CD14-positive monocyte (primary cell): Measurements from ENCODE around the gene CAMTA1. TPM values are rescaled to one million over a fixed set of nuclear protein-coding genes. Genes with fewer than 3 reads are reported as not detected.

Experiments
- DNase-seq, 3 donors: peaks; one replicate each; pipeline ENCODE4 v3.0.0-alpha.2; 2011 to 2022
- H2AFZ ChIP-seq: 2 replicates; pipeline ENCODE4 v1.6.0; 2012; ENCODE audit warnings: mild to moderate bottlenecking, low read depth, low read length, inconsistent platforms; ENCODE audit not compliant: insufficient read depth, poor library complexity, severe bottlenecking
- H3K27ac ChIP-seq, 2 donors: 1 replicate in 1 of 2; 2 replicates in 1 of 2; pipeline ENCODE4 v1.5.1; 2012 to 2013; ENCODE audit warnings: low read length in 2 of 2, control low read depth in 1 of 2, inconsistent platforms in 1 of 2, low read depth in 1 of 2, mild to moderate bottlenecking in 1 of 2
- H3K27me3 ChIP-seq, 2 donors: one replicate each; pipeline versions ENCODE4 v1.6.0 to v1.6.1; 2011 to 2013; ENCODE audit warnings: low read length in 2 of 2; ENCODE audit not compliant: control insufficient read depth in 2 of 2, insufficient read depth in 2 of 2
- H3K36me3 ChIP-seq, 2 donors: replicated peaks in 1 of 2; 1 replicate in 1 of 2; 2 replicates in 1 of 2; pipeline versions ENCODE4 v1.5.1 to v1.6.1; 2012 to 2013; ENCODE audit warnings: low read length in 2 of 2, control low read depth in 1 of 2, inconsistent platforms in 1 of 2, mild to moderate bottlenecking in 1 of 2; ENCODE audit not compliant: insufficient read depth in 2 of 2, control insufficient read depth in 1 of 2
- H3K4me1 ChIP-seq, 2 donors: 1 replicate in 1 of 2; 2 replicates in 1 of 2; pipeline versions ENCODE4 v1.5.1 to v1.6.1; 2012 to 2013; ENCODE audit warnings: low read length in 2 of 2, control low read depth in 1 of 2, inconsistent platforms in 1 of 2, mild to moderate bottlenecking in 1 of 2, moderate library complexity in 1 of 2; ENCODE audit not compliant: insufficient read depth in 2 of 2, control insufficient read depth in 1 of 2
- H3K4me2 ChIP-seq: replicated peaks from 2 replicates; pipeline ENCODE3; 2012; ENCODE audit warnings: low read length, moderate library complexity, mild to moderate bottlenecking; ENCODE audit not compliant: poor library complexity, severe bottlenecking; ENCODE audit errors: extremely low read depth
- H3K4me3 ChIP-seq, 3 experiments: fragments of 200-600 bp in 1 of 3; sonication (generic) in 1 of 3; replicated peaks in 1 of 3; 1 replicate in 2 of 3; 2 replicates in 1 of 3; pipeline ENCODE4 v1.5.1; 2011 to 2013; ENCODE audit warnings: low read length in 3 of 3, mild to moderate bottlenecking in 3 of 3, control low read depth in 2 of 3, low read depth in 2 of 3, inconsistent platforms in 1 of 3, moderate library complexity in 1 of 3
- H3K79me2 ChIP-seq: 2 replicates; pipeline ENCODE4 v1.6.0; 2012; ENCODE audit warnings: mild to moderate bottlenecking, control low read depth, inconsistent platforms, low read length, moderate library complexity; ENCODE audit not compliant: insufficient read depth
- H3K9ac ChIP-seq: 2 replicates; pipeline ENCODE4 v1.6.0; 2017; ENCODE audit warnings: low read length, mild to moderate bottlenecking; ENCODE audit not compliant: insufficient read depth, poor library complexity, severe bottlenecking
- H3K9me3 ChIP-seq, 2 donors: replicated peaks in 1 of 2; 1 replicate in 1 of 2; 2 replicates in 1 of 2; pipeline versions ENCODE4 v1.5.1 to v1.6.1; 2012 to 2013; ENCODE audit warnings: low read length in 2 of 2, control low read depth in 1 of 2; ENCODE audit not compliant: control insufficient read depth in 1 of 2, insufficient read depth in 1 of 2
- H4K20me1 ChIP-seq: 2 replicates; pipeline ENCODE4 v1.6.0; 2012; ENCODE audit warnings: mild to moderate bottlenecking, low read length, control low read depth, moderate library complexity; ENCODE audit not compliant: insufficient read depth
- H3K27ac Mint-ChIP-seq, 7 donors: one replicate each; pipeline ENCODE4 v1.8.0; 2020; ENCODE audit warnings: mild to moderate bottlenecking in 7 of 7, mixed read lengths in 7 of 7, moderate library complexity in 6 of 7, inconsistent platforms in 2 of 7
- H3K27me3 Mint-ChIP-seq, 3 donors: one replicate each; pipeline ENCODE4 v1.8.0; 2021 to 2022; ENCODE audit warnings: low read depth in 3 of 3, mild to moderate bottlenecking in 3 of 3, mixed read lengths in 3 of 3, moderate library complexity in 3 of 3, inconsistent platforms in 1 of 3
- H3K36me3 Mint-ChIP-seq, 2 donors: one replicate each; pipeline ENCODE4 v1.8.0; 2020; ENCODE audit warnings: mixed read lengths in 2 of 2, inconsistent platforms in 1 of 2, mild to moderate bottlenecking in 1 of 2
- H3K4me1 Mint-ChIP-seq: one replicate; pipeline ENCODE4 v1.8.0; 2020; ENCODE audit warnings: mild to moderate bottlenecking, mixed read lengths
- H3K4me3 Mint-ChIP-seq, 2 donors: one replicate each; pipeline ENCODE4 v1.8.0; 2020; ENCODE audit warnings: mild to moderate bottlenecking in 2 of 2, mixed read lengths in 2 of 2, moderate library complexity in 1 of 2
- H3K9me3 Mint-ChIP-seq, 7 donors: one replicate each; pipeline ENCODE4 v1.8.0; 2020 to 2022; ENCODE audit warnings: mixed read lengths in 7 of 7, mild to moderate bottlenecking in 6 of 7, moderate library complexity in 6 of 7, inconsistent platforms in 2 of 7
- CTCF ChIP-seq: fragments of 200-600 bp; IDR thresholded peaks from one replicate; pipeline ENCODE4 v1.8.0; 2022; ENCODE audit warnings: antibody characterized with exemption, mild to moderate bottlenecking
- WGBS: methylation state at CpG from one replicate; pipeline ENCODE4 v1.1.5; 2013; ENCODE audit warnings: missing lambda C conversion rate; ENCODE audit not compliant: insufficient coverage; 5-methylcytosine and 5-hydroxymethylcytosine counted together
- intact Hi-C, 2 donors: fragments of 100-400 bp; cut with micrococcal nuclease; formaldehyde crosslinking; loops; one replicate each; pipeline versions ENCODE4 v1.15.0 to v1.15.1; 2023
- polyA plus RNA-seq, 3 donors: library from polyadenylated mRNA; depleted of rRNA in 1 of 3; unstranded in 2 of 3; stranded (reverse) in 1 of 3; fragments of 300-500 nt in 2 of 3; fragments of >200 nt in 1 of 3; fragmentation: Illumina TruSeq in 2 of 3; gene quantifications; 1 replicate in 2 of 3; 2 replicates in 1 of 3; pipeline ENCODE4 v1.2.3, GENCODE V29; 2012 to 2021

CAMTA1 gene
- polyA plus RNA-seq, 3 donors, result 52.0 to 89.6 (median 78.3) TPM

- no peak for DNase-seq
- Histone ChIP-seq H3K27me3 (no peaks in the 10 kb centered on the region), H3K9me3 (no peaks in the 10 kb centered on the region), H3K79me2 (no peaks in the 10 kb centered on the region), H3K36me3 (no peaks in the 10 kb centered on the region), H3K4me2 (no peak overlapping the region), H3K27ac (no peak overlapping the region), H2AFZ (no peak overlapping the region), H3K4me3 (no peak overlapping the region), H4K20me1 (no peaks in the 10 kb centered on the region), H3K9ac (no peak overlapping the region), H3K4me1 (no peaks in the 10 kb centered on the region)
- H3K36me3 Mint-ChIP-seq, result no peaks in the 10 kb centered on the region
- no peaks in the 10 kb centered on the region for H3K4me1 Mint-ChIP-seq
- no peak for TF ChIP-seq CTCF
- H3K27me3 Mint-ChIP-seq, result peaks cover 0 to 9% (median 3%) of the 10 kb centered on the region in 3 donors
- peaks cover 0 to 7% (median 2%) of the 10 kb centered on the region in 7 donors for H3K9me3 Mint-ChIP-seq
- intact Hi-C loops, result no loop called here
- H3K27ac Mint-ChIP-seq, result peak overlapping the region in 1 of 7 donors; percentile 37
- 93% methylated on average over 6 of the region's 12 CpGs for WGBS
- no peak overlapping the region for H3K4me3 Mint-ChIP-seq
Observed at GRCh38 chr1:7403265-7404045, 618.2 kb downstream of the CAMTA1 start.

- H3K36me3 Mint-ChIP-seq, result no peaks in the 10 kb centered on the region
- no peak for TF ChIP-seq CTCF
- Histone ChIP-seq H3K4me2 (no peak overlapping the region), H3K79me2 (no peaks in the 10 kb centered on the region), H3K27ac (no peak overlapping the region), H3K27me3 (no peaks in the 10 kb centered on the region), H3K4me1 (no peaks in the 10 kb centered on the region), H3K9ac (no peak overlapping the region), H3K36me3 (no peaks in the 10 kb centered on the region), H2AFZ (no peak overlapping the region), H4K20me1 (no peaks in the 10 kb centered on the region), H3K9me3 (no peaks in the 10 kb centered on the region), H3K4me3 (no peak overlapping the region)
- H3K4me3 Mint-ChIP-seq, result no peak overlapping the region
- intact Hi-C loops, result no loop called here
- 96% methylated on average over 12 of the region's 18 CpGs for WGBS
- H3K27me3 Mint-ChIP-seq, result peaks cover 0 to 9% (median 3%) of the 10 kb centered on the region in 3 donors
- H3K9me3 Mint-ChIP-seq, result peaks cover 0 to 6% (median 2%) of the 10 kb centered on the region in 7 donors
- no peak for DNase-seq
- H3K4me1 Mint-ChIP-seq, result no peaks in the 10 kb centered on the region
- no peak overlapping the region for H3K27ac Mint-ChIP-seq
Observed at GRCh38 chr1:7404046-7404742, 618.9 kb downstream of the CAMTA1 start.
